NCI-H1048 (cell line): ENCODE results near the gene HLA-DPB1.
"Not testable (repeated sequence)": the region's sequence is repeated elsewhere in the genome, so short reads cannot be mapped to it uniquely, and the experiment has no call there.

ENCODE experiments used
- DNase-seq: peaks from one replicate; lab custom pipeline; 2025; lab: John Stamatoyannopoulos, UW

HLA-DPB1 gene

GRCh38 chr6:33075568-33076405 is at the start of gene HLA-DPB1:
TSS of gene HLA-DPB1 (plus strand) at chr6:33075990. CDS start at chr6:33076042, 52 bp downstream.
- no peak for DNase-seq

- DNase-seq: no peak
Measured at GRCh38 chr6:33028220-33028849, 47.5 kb upstream of the HLA-DPB1 start.

GRCh38 chr6:33029328-33030184 is 46.2 kb upstream of the HLA-DPB1 start:
- no peak for DNase-seq

DNA sequence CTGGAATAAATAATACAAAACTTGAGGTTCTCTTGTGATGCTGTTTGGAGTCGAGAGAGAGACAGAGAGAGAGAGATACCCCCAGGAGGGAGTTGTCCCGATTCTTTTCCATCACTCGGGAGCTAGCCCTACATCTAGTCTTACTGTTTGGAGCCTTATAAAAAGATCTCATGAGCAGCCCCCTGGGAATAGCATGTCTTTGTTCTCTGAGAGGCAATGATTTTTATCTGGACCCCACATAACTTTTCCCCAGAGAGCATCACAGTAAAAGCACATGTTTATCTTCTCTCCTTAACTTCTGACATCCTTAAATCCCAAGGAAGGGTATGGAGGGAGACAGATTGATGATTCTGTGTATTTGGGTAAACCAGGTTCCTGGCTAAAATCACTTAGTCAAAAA is 45.5 kb upstream of the HLA-DPB1 start:
- DNase-seq: no peak

GRCh38 chr6:33034554-33034953 is 41.2 kb upstream of the HLA-DPB1 start:
- no peak for DNase-seq

DNA sequence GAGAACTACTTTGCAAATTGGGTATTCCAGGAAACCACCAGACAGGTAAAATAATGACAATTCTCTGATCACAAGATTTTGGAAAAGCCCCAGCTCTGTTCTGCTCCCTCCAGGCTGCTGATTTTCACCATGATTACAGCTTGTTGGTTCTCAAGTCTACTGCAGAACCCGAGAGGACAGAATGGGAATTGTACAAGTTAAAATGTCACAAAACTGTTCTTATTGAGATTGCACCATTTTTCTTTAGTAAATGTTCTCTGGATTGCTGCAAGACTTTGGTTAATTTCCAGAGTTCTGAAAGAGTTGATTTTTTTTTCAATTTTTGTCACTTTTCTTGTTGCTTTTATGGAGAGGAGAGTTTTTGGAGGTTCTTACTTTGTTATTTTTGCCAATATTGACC is 39.3 kb upstream of the HLA-DPB1 start:
- no peak for DNase-seq

- DNase-seq: no peak
Measured at GRCh38 chr6:33040157-33040556, 35.6 kb upstream of the HLA-DPB1 start.

GRCh38 chr6:33049323-33050013 is 26.3 kb upstream of the HLA-DPB1 start:
- DNase-seq: no peak

DNA sequence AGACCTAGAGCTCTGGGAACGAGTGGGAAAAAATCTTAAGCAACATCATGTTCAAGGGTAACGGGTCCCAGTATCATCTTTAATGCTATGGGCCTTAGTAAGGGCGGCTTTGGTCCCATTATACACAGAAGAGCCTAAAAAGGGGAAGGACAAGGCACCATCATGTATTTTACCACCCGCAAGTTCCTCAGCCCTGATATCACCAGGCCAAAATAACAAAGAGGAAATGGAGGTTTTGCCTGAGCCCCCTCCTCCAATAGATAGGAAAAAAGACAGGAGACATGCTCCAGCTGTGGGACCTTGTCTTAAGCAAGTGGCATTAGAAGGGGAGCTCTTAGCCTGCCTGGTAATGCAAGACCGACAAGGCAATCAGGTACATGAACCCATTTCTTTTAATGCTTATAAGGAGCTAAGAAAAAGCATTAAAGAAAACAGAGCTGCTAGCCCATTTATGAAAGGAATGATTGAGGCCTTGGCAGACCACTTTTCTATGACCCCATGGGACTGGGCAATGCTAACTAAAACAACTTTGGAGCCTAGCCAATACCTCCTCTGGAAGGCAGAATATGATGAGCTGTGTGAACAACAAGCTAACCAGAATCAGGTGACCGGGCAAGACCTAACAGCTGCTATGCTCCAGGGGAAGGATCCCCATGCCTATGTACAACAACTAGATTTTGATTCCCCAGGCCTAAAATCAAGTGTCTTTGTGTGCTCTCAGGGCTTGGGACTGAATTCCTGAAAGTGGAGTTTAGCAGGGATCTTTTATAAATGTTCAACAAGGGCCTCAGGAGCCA is 25.6 kb upstream of the HLA-DPB1 start:
- DNase-seq: no peak

- no peak for DNase-seq
Measured at GRCh38 chr6:33052627-33053026, 23.2 kb upstream of the HLA-DPB1 start.

DNA sequence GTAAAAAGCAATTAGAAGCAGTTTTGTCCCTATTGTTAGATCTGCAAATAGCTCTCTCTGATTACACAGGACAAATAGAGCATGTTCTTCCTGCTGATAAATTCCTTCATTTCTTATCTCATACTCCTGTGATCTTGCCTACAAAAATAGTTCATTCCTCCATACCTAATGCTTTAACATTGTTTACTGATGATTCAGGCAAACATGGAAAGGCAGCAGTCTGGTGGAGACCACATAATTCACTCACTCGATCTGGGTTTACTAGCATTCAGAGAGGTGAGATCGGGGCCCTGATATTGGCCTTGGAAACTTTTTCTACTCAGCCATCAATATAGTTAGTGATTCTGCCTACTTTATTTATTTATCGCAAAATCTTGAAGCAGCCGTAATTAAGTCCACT is 22.6 kb upstream of the HLA-DPB1 start:
- no peak for DNase-seq

DNA sequence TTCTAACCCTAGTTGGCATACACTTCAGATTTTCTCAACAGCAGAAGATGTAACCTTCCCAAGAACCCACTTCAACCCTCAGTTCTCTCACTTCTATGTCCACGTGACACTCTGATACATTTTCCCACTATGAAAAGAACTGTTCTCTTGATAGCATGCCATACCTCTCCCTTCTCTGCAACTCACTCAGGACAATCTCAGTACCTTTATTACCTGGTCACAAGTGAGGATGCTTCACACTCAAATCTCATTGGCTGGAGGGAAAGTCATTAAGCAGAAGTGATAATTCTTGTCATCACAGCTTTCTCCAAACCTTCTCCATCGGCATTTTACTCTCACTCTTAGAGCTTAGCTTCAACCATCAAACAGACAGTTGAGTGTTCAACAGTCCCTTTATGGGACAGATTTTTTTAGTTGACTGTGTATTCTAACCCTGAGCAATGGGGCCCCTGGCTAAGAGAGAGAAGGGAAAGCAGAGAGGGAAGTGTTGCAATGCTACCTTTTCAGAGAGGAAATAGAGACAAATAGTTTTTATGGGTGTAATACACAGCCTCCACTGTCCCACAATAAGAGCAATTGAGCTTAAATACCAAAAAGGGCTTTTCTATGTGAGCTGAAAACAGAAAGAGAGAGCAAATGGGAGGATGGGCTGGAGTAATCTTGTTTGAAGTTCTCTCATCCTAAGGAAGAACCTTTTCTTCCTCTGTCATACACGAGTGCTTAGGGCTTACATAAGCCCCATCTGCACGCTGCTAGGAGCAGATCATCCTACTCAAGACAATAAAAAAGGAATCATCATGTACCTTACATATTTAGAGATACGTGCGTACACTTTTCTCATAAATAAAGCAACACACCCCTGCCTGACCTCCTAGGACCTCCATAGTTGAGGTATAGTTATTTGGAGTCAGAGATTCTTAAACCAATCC is 18.3 kb upstream of the HLA-DPB1 start:
- DNase-seq: no peak

- DNase-seq: no peak
Measured at GRCh38 chr6:33061987-33062386, 13.8 kb upstream of the HLA-DPB1 start.

DNA sequence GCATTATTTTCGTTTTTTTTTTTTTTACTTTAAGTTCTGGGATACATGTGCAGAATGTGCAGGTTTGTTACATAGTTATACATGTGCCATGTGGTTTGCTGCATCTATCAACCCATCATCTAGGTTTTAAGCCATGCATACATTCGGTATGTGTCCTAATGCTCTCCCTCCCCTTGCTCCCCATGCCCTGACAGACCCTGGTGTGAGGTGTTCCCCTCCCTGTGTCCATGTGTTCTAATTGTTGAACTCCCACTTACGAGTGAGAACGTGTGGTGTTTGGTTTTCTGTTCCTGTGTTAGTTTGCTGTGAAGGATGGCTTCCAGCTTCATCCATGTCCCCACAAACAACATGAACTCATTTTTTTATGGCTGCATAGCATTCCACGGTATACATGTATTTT is 12.4 kb upstream of the HLA-DPB1 start:
- not testable (repeated sequence) for DNase-seq

DNA sequence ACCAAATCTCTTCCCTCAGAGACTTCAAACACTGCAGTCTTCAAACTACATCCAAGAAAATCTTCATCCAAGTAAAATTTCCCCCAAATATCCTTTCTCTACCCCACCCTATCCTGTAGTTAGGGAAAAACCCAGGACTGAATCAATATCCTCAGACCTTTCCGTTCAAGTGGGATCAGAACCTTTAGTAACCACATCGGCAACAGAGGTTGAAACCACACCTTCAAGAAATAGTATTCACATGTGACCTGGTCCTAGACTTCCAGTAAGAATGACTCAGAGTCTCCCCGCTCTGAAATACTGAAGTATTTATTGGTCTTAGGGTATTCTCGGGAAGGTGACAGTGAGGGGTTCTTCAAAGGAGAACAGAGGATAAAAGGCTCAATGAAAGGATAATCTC is 11.1 kb upstream of the HLA-DPB1 start:
- no peak for DNase-seq

- no peak for DNase-seq
Measured at GRCh38 chr6:33065312-33065711, 10.5 kb upstream of the HLA-DPB1 start.

- no peak for DNase-seq
Measured at GRCh38 chr6:33066917-33067521, 8.8 kb upstream of the HLA-DPB1 start.

DNA sequence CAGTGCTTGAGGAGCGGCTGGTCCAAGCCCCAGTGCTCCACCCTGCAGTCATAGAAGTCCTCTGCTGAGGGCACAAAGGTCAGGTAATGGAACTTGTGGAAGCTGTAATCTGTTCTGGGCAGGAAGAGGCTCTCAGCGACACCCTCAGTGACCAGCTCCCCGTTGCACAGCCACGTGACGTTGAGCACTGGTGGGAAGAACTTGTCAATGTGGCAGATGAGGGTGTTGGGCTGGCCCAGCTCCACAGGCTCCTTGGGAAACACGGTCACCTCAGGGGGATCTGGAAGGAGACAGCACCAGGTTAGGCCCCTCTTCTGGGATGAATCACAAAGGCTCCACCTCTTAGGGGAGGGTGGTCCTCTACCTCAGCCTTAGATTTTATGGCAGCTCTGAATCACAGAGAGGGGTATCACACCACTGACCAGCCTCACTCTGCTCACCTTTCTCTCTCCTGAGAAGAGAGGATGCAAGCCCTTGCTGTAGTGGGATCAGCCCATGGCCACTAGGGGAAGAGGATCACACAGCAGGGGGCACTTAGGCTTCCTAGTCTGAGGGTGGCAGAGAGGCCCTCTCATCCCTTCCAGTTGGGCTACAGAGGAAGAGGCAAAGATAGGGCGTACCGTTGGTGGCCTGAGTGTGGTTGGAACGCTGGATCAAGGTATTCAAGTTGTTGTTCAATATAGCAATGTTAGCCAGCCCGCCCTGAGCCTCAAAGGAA is 6.6 kb upstream of the HLA-DPB1 start:
- no peak for DNase-seq

DNA sequence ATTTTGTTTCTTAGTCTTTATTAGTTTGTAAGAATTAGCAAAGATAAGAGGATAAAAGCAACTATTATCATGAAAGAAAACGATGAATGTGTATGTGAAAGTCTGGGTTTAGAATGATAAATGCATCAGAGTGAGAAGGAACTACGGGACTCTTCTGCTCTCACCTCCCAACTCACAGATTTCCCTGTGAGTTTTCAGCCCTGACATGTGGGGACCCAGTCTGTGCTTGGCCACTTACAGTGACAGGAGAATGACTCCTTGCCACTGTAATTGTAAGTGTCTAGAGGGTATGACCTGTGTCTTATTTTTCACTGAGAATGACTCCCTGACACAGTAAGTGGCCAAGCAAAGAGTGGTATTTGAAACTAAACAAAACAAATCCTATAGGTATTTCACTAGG is 4.9 kb upstream of the HLA-DPB1 start:
- no peak for DNase-seq
